HepG2 (cell line): Measurements from ENCODE around the gene CNNM3. TPM values are rescaled to one million over a fixed set of nuclear protein-coding genes. Genes with fewer than 3 reads are reported as not detected.

Experiments used
- CC2D1A ChIP-seq: sonication (generic); formaldehyde crosslinking; IDR thresholded peaks from 2 replicates; pipeline ENCODE4 v1.8.1; 2023; ENCODE audit warnings: mild to moderate bottlenecking, missing genetic modification reagents
- EED ChIP-seq: sonication (generic); formaldehyde crosslinking; IDR thresholded peaks from 2 replicates; pipeline ENCODE4 v1.5.0; 2020; ENCODE audit warnings: mild to moderate bottlenecking, missing genetic modification reagents
- ESRRA ChIP-seq: sonication (generic); formaldehyde crosslinking; IDR thresholded peaks from 2 replicates; pipeline ENCODE4 v1.5.1; 2020; ENCODE audit warnings: mild to moderate bottlenecking, low read depth, missing genetic modification reagents
- HCFC1 ChIP-seq: fragments of 150-350 bp; IDR thresholded peaks from 2 replicates; pipeline ENCODE4 v1.6.1; 2014; ENCODE audit warnings: low read depth, low read length
- KAT2B ChIP-seq: fragments of 150-350 bp; IDR thresholded peaks from 2 replicates; pipeline ENCODE4 v1.6.1; 2014; ENCODE audit warnings: low read depth, low read length, borderline replicate concordance
- MAZ ChIP-seq, 2 experiments: sonication (generic) in 1 of 2; formaldehyde crosslinking in 1 of 2; IDR thresholded peaks; 2 replicates each; pipeline versions ENCODE4 v1.5.0 to v1.6.1; 2012 to 2020; ENCODE audit warnings: low read depth in 2 of 2, mild to moderate bottlenecking in 2 of 2, borderline replicate concordance in 1 of 2, improper control_type of control experiment in 1 of 2, low read length in 1 of 2, missing genetic modification reagents in 1 of 2, moderate library complexity in 1 of 2
- MEF2D ChIP-seq: sonication (generic); formaldehyde crosslinking; IDR thresholded peaks from 2 replicates; pipeline ENCODE4 v1.5.1; 2020; ENCODE audit warnings: mild to moderate bottlenecking, missing genetic modification reagents
- MIER3 ChIP-seq: IDR thresholded peaks from 2 replicates; pipeline ENCODE4 v1.6.1; 2016; ENCODE audit warnings: missing compliant biosample characterization, borderline replicate concordance
- MTA3 ChIP-seq: sonication (generic); formaldehyde crosslinking; IDR thresholded peaks from 2 replicates; pipeline ENCODE4 v1.4.0; 2020; ENCODE audit warnings: missing genetic modification reagents
- NFE2L2 ChIP-seq: fragments of 150-350 bp; IDR thresholded peaks from 2 replicates; pipeline ENCODE4 v1.6.1; 2014; ENCODE audit warnings: low read length
- PHF21A ChIP-seq: sonication (generic); formaldehyde crosslinking; IDR thresholded peaks from 2 replicates; pipeline ENCODE4 v1.5.0; 2020; ENCODE audit warnings: mild to moderate bottlenecking, missing genetic modification reagents
- ZBTB7B ChIP-seq: sonication (generic); formaldehyde crosslinking; IDR thresholded peaks from 2 replicates; pipeline ENCODE4 v1.4.0; 2020; ENCODE audit warnings: missing genetic modification reagents
- ZNF331 ChIP-seq: sonication (generic); formaldehyde crosslinking; IDR thresholded peaks from 2 replicates; pipeline ENCODE4 v1.4.0; 2020; ENCODE audit warnings: missing genetic modification reagents
- ZNF367 ChIP-seq: sonication (generic); formaldehyde crosslinking; IDR thresholded peaks from 2 replicates; pipeline ENCODE4 v1.4.0; 2020; ENCODE audit warnings: missing genetic modification reagents, borderline replicate concordance
- ZNF383 ChIP-seq: sonication (generic); formaldehyde crosslinking; IDR thresholded peaks from 2 replicates; pipeline ENCODE4 v1.4.0; 2020; ENCODE audit warnings: missing genetic modification reagents, mild to moderate bottlenecking, borderline replicate concordance
- ZNF431 ChIP-seq: sonication (generic); formaldehyde crosslinking; IDR thresholded peaks from 2 replicates; pipeline ENCODE4 v1.9.0; 2022; ENCODE audit warnings: missing genetic modification reagents, low read depth, mild to moderate bottlenecking, borderline replicate concordance
- ZNF598 ChIP-seq: sonication (generic); formaldehyde crosslinking; IDR thresholded peaks from 2 replicates; pipeline ENCODE4 v1.5.1; 2020; ENCODE audit warnings: mild to moderate bottlenecking, missing genetic modification reagents, borderline replicate concordance
- ZNF724P ChIP-seq: sonication (generic); formaldehyde crosslinking; IDR thresholded peaks from 2 replicates; pipeline ENCODE4 v1.8.0; 2022; ENCODE audit warnings: missing genetic modification reagents, borderline replicate concordance
- ZNF746 ChIP-seq: sonication (generic); formaldehyde crosslinking; IDR thresholded peaks from 2 replicates; pipeline ENCODE4 v1.8.0; 2022; ENCODE audit warnings: mild to moderate bottlenecking, missing genetic modification reagents
- ZNF766 ChIP-seq: sonication (generic); formaldehyde crosslinking; IDR thresholded peaks from 2 replicates; pipeline ENCODE4 v1.5.0; 2020; ENCODE audit warnings: missing genetic modification reagents, borderline replicate concordance
- polyA plus RNA-seq, 8 experiments: library from polyadenylated mRNA; depleted of rRNA in 3 of 8; stranded (reverse) in 7 of 8; unstranded in 1 of 8; fragments of >200 nt; fragmentation: Illumina TruSeq in 4 of 8; extraction: Trizol in 4 of 8; gene quantifications; 2 replicates each; pipeline versions ENCODE4 v1.2.1 to v1.2.3, GENCODE V29; 2011 to 2016; ENCODE audit warnings: low read depth in 4 of 8, missing spikeins in 1 of 8, mixed read lengths in 1 of 8; ENCODE audit not compliant: insufficient read depth in 1 of 8
- total RNA-seq, 5 experiments: library from RNA; depleted of rRNA; stranded (reverse); fragments of >200 nt; fragmentation: Illumina TruSeq; extraction: Trizol; gene quantifications; 2 replicates each; pipeline ENCODE4 v1.2.3, GENCODE V29; 2016; ENCODE audit warnings: low read depth in 1 of 5
- TF ChIP-seq, protein P1 (sequence below): sonication (generic); formaldehyde crosslinking; conservative IDR thresholded peaks from 2 replicates; pipeline ENCODE4 v1.4.0; 2020; ENCODE audit warnings: missing genetic modification reagents
- TF ChIP-seq, protein P2 (sequence below): fragments of 450-650 bp; IDR thresholded peaks from 2 replicates; pipeline ENCODE4 v1.6.1; 2017
- TF ChIP-seq, protein P3 (sequence below): sonication (generic); formaldehyde crosslinking; IDR thresholded peaks from 2 replicates; pipeline ENCODE4 v1.5.1; 2020; ENCODE audit warnings: missing genetic modification reagents, mild to moderate bottlenecking, borderline replicate concordance
- TF ChIP-seq, protein P4 (sequence below): sonication (generic); formaldehyde crosslinking; conservative IDR thresholded peaks from 2 replicates; pipeline ENCODE4 v1.4.0; 2020; ENCODE audit warnings: missing genetic modification reagents

CNNM3 gene
- total and polyA plus RNA-seq, 2 of the 13 experiments (the other 11 are each of a cell fraction or from before 2014, with no cell fraction given), result 21.2 to 27.9 TPM

DNA sequence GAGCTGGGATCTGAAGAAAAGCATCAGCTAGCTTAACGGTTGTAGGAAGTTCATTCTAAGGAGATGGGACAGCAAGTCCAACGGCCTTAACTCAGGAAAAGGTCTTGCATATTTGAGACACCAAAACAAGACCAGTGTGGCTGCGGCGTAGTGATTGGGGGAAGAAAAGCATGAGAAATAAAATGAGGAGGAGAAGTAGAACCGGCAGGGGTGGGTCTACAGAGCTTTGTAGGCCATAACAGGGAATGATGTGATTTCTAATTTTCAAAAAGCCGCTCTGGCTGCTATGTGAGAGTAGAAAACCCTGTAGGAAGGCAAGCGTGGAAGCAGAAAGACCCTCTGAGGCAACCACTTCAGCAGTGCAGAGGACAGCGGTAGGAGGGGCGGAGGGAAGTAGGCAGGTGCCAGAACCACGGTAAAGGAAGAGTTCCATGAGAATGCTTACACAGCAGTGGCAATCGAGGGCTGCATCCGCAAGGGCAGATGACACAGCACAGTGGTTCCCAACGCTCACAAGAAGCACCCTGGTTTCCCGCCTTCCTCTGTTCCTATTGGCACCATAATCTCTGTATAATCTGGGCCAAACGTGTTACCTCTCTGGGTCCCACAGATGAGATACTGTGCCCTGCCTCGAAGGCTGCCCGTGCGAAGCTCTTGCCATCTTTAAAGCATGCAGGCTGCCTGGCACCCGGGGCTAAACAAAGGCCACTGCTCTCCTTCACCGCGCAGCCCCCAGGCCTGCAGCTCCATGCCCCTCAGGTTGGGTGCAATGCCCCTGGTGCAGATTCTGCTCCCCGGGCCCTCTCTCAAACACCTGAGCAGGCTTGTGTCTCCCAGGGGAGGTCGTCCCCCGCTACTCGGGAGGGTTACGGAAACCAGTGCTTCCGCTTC, 41.0 kb downstream of the CNNM3 start (continued):
- TF ChIP-seq PHF21A (CRISPR knock-in tag) (0 out of 2 replicates have a peak, but pooled peaks have one; percentile 6), ZNF383 (CRISPR knock-in tag) (peak; percentile 15; the same call in 1 of the 2 replicates), MIER3 (CRISPR knock-in tag) (no peak), MEF2D (CRISPR knock-in tag) (no peak), NFE2L2 (no peak), CC2D1A (CRISPR knock-in tag) (no peak), HCFC1 (no peak), ZNF766 (CRISPR knock-in tag) (no peak), MTA3 (no peak), ZNF746 (CRISPR knock-in tag) (no peak), KAT2B (no peak), MAZ (IDR thresholded peaks at IDR 0.05; ENCODE audit: borderline replicate concordance, low read depth, low read length) (no peak), MAZ (CRISPR knock-in tag; IDR thresholded peaks at IDR 0.05; ENCODE audit: low read depth) (no peak), ZNF331 (CRISPR knock-in tag) (no peak), ZBTB7B (CRISPR knock-in tag) (0 out of 2 replicates have a peak, but pooled peaks have one; percentile 21), ZNF431 (CRISPR knock-in tag) (0 out of 2 replicates have a peak, but pooled peaks have one; percentile 35), EED (CRISPR knock-in tag) (no peak), ZNF724P (no peak), ESRRA (CRISPR knock-in tag) (no peak), ZNF598 (CRISPR knock-in tag) (peak; percentile 50; the same call in 1 of the 2 replicates), ZNF367 (CRISPR knock-in tag) (no peak)
- TF ChIP-seq, protein P1, sequence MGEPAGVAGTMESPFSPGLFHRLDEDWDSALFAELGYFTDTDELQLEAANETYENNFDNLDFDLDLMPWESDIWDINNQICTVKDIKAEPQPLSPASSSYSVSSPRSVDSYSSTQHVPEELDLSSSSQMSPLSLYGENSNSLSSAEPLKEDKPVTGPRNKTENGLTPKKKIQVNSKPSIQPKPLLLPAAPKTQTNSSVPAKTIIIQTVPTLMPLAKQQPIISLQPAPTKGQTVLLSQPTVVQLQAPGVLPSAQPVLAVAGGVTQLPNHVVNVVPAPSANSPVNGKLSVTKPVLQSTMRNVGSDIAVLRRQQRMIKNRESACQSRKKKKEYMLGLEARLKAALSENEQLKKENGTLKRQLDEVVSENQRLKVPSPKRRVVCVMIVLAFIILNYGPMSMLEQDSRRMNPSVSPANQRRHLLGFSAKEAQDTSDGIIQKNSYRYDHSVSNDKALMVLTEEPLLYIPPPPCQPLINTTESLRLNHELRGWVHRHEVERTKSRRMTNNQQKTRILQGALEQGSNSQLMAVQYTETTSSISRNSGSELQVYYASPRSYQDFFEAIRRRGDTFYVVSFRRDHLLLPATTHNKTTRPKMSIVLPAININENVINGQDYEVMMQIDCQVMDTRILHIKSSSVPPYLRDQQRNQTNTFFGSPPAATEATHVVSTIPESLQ (CRISPR knock-in tag), result no peak
- TF ChIP-seq, protein P2, sequence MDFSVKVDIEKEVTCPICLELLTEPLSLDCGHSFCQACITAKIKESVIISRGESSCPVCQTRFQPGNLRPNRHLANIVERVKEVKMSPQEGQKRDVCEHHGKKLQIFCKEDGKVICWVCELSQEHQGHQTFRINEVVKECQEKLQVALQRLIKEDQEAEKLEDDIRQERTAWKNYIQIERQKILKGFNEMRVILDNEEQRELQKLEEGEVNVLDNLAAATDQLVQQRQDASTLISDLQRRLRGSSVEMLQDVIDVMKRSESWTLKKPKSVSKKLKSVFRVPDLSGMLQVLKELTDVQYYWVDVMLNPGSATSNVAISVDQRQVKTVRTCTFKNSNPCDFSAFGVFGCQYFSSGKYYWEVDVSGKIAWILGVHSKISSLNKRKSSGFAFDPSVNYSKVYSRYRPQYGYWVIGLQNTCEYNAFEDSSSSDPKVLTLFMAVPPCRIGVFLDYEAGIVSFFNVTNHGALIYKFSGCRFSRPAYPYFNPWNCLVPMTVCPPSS, result no peak
- TF ChIP-seq, protein P3, sequence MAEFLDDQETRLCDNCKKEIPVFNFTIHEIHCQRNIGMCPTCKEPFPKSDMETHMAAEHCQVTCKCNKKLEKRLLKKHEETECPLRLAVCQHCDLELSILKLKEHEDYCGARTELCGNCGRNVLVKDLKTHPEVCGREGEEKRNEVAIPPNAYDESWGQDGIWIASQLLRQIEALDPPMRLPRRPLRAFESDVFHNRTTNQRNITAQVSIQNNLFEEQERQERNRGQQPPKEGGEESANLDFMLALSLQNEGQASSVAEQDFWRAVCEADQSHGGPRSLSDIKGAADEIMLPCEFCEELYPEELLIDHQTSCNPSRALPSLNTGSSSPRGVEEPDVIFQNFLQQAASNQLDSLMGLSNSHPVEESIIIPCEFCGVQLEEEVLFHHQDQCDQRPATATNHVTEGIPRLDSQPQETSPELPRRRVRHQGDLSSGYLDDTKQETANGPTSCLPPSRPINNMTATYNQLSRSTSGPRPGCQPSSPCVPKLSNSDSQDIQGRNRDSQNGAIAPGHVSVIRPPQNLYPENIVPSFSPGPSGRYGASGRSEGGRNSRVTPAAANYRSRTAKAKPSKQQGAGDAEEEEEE (CRISPR knock-in tag), result 0 out of 2 replicates have a peak, but pooled peaks have one; percentile 32
- TF ChIP-seq, protein P4, sequence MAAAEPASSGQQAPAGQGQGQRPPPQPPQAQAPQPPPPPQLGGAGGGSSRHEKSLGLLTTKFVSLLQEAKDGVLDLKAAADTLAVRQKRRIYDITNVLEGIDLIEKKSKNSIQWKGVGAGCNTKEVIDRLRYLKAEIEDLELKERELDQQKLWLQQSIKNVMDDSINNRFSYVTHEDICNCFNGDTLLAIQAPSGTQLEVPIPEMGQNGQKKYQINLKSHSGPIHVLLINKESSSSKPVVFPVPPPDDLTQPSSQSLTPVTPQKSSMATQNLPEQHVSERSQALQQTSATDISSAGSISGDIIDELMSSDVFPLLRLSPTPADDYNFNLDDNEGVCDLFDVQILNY (CRISPR knock-in tag), result no peak
